T-helper 2 cell (primary cell): ENCODE results near the gene IWS1.
"Not testable (repeated sequence)": the region's sequence is repeated elsewhere in the genome, so short reads cannot be mapped to it uniquely, and the experiment has no call there.

ENCODE experiments used
- DNase-seq, 5 experiments: peaks; one replicate each; pipeline versions ENCODE4 v3.0.0 to v3.0.0-alpha.2; 2012 to 2022

The IWS1 gene

GRCh38 chr2:127560201-127560930 lies 34.1 kb upstream of the IWS1 start:
- DNase-seq, result no peak

DNA sequence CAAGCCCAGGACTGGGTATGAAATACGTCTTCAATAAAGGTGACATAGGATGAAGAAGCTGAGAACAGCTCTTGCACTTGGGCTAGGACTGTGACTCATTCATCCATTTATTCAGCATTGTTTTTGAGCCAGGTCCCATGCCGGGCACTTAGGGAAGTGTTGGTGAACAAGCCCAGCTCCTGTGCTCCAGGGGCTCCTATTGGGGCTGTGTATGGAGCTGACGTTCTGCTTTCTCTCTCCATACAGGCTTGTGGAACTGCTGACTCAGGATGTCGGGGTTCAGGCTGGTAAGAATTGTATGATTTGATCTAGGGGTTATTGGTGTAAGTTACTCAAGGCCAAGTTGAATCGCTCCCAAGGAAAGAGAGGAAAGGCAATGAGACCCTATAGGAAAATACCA lies 33.2 kb upstream of the IWS1 start:
- no peak for DNase-seq

GRCh38 chr2:127558911-127559310 lies 32.6 kb upstream of the IWS1 start:
- DNase-seq, result no peak

- no peak for DNase-seq
Observed at GRCh38 chr2:127552846-127553245, 26.6 kb upstream of the IWS1 start.

DNA sequence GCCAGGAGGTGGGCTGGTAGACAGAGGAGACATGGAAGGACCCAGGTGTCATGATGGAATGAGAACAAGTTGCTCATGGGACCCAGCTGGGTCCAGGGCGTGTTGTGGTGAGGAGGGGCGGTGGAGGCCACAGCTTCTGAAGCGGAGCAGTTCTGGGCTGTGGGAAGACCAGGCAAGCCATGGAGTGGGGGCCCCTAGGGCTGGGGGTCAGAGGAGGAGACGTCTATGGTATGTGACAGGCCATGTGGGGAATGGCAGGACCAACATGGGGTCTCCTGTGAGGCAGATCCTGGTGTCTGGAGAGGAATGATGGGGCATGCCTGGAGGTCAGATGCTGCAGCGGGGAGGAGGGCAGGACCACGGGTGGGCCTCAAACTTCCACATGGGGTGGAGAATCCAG lies 26.0 kb upstream of the IWS1 start:
- DNase-seq, result no peak

DNA sequence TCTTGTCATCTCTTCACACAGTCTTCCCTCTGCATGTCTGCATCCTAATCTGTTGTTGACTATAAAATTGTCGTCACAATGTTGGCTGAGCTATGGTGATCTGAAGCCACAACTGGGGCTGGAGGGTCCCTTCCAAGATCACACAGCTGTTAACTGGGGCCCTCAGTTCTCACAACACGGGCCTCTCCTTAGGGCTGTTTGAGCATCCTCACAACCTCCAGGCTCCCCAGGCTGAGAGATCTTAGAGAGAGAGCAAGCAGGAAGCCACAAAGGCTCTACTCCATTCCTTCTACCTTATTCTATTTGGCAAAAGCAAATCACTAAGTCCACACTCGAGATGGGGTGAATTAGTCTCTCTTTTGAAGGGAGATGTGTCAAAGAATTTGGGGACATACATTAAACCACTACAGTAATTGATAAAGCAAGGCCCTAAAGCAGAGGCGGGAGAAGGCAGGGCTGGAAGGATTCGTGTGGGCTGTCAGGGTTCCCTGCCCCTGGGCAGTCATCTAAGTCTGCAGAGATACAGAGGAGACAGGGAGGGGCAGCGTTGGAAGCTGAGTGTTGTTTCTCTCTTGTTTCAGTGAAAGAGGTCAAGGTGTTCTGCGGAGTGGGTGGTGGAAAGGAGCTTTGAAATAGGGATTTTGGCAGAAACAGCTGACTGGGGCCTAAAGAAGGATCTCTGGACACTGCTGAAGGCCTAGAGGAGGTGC lies 25.1 kb upstream of the IWS1 start:
- no peak for DNase-seq

GRCh38 chr2:127546797-127547196 lies 20.5 kb upstream of the IWS1 start:
- DNase-seq, result no peak

DNA sequence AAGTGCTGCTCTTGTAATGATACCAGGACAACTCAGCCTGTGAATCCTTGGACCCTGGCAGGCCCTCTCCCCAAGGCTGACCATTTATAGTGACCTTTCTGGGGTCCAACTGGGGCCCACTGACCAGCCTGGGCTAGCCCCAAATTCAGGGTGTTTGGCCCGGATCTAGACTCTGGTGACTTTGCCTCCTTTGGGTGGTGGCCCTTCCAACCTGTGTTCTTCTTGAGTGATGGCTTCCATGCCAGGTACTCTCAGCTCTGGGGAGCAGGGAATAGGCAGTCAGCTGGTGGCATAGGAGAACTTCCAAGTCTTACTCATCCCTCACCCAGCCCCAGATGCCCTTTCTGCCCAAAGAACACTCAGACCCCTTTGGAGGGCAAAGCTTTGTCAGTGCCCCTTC lies 19.5 kb upstream of the IWS1 start:
- DNase-seq, result no peak

GRCh38 chr2:127545189-127545588 lies 18.9 kb upstream of the IWS1 start:
- no peak for DNase-seq

DNA sequence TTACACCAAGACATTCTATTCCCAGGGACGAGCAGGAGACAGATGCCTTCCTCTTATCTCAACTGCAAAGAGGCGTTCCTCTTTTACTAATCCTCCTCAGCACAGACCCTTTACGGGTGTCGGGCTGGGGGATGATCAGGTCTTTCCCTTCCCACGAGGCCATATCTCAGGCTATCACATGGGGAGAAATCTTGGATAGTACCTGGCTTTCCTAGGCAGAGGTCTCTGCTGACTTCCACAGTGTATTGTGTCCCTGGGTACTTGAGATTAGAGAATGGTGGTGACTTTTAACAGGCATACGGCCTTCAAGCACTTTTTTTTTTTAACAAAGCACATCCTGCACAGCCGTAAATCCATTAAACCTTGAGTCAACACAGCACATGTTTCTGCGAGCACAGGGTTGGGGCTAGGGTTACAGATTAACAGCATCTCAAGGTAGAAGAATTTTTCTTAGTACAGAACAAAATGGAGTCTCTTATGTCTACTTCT lies 16.8 kb upstream of the IWS1 start:
- not testable (repeated sequence) for DNase-seq

GRCh38 chr2:127542231-127542630 lies 15.9 kb upstream of the IWS1 start:
- DNase-seq, result no peak

GRCh38 chr2:127541809-127542208 lies 15.5 kb upstream of the IWS1 start:
- no peak for DNase-seq

DNA sequence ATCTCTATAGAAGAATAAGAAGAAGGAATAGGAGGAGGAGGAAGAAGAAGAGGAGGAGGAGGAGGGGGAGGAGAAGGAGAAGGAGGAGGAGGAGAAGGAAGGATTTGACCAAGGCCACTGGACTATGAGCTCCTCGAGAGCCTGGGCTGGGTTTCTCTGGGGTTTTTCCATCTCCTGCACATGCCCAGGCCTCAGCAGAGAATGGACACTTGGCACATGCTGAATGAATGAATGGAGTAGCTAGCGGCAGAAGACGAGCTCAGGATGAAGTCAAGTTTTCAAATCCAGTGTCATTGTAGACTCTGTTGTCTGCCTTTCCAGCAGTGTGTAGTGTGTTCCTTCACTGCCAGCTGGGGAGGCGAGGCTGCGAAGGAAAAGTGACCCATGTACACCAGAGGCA lies 11.4 kb upstream of the IWS1 start:
- no peak for DNase-seq

- DNase-seq, result no peak
Observed at GRCh38 chr2:127536707-127537541, 10.6 kb upstream of the IWS1 start.

GRCh38 chr2:127535918-127536317 lies 9.6 kb upstream of the IWS1 start:
- no peak for DNase-seq

- DNase-seq, result no peak
Observed at GRCh38 chr2:127535422-127535901, 9.2 kb upstream of the IWS1 start, which contains the start of gene MYO7B. Gene MYO7B, plus strand, starts transcription at chr2:127535683. Its CDS starts 24,040 bp downstream, at chr2:127559723.

- DNase-seq, result no peak
Observed at GRCh38 chr2:127532296-127532695, 6.0 kb upstream of the IWS1 start.

DNA sequence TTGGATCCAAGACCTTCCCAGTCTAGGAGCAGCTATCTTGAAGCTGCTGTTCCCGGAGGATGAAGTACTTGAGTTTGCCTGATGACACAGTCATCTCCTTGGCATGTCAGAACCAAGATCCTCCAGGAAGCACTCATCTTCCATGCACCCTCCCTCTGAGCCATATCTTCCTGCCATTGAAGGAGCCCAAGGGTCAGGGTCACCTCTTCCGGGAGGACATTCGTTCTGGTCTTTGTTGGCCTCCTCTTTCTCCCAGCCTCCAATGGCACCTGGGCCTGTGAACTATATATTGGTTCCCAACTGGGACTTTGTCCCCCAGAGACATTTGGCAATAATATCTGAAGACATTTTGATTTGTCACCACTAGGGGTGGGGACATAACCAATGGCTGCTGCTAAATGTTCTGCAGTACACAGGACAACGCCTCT lies 4.9 kb upstream of the IWS1 start:
- no peak for DNase-seq

DNA sequence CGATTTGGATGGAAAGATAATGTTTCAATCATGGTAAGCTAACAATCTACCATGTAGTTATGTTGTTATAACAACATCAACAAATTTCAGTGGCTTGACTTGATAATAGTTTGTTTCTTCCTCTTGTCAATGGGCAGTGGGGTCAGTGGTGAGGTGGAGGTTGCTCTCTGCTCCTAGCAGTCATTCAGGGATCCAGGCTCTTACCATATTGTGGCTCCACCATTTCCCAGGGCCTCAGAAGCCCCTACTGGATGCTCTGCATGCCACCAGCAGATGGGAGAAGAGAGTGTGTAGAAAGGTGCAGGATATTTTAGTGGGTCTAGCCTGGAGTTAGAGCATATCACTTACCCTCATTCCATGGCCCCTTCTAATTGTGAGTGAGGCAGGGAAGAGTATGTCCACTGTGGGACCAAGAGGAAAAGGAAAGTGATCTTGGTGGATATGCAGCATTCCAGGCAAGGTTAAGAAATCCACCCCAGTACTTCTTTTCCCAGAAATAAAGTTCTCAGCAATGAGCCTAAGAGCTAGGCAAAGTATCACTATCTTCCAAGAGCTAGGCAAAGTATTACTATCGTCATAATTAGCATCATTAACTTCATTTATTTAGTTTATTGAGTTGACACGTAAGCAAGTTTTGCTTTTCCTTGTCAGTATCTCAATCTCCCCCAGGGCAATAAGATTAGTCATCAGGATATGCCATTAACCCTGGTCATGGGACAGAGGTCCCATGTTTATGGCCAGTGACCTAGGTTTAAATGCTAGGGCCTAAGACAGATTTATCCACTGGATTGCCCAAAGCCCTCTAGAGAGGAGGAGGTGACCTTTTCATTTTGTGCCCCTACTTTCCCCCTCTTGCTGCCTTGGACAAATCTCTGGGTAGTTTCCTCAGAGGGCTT lies 4.2 kb upstream of the IWS1 start:
- DNase-seq, result no peak

DNA sequence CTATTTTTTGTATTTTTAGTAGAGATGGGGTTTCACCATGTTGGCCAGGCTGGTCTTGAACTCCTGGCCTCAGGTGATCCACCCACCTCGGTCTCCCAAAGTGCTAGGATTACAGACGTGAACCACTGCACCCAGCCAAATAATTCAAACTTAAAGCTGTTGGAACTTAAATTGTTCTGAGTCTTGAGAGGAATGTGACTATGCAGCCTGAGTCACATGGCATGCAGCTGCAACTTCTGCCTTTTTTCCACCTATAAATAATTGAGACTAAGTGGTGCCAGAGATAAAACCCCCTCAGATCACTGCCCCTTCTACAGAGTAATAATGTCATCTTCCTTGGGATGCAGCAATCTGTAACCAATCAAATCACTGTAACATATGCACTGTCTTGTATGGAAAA lies 3.1 kb upstream of the IWS1 start:
- not testable (repeated sequence) for DNase-seq

DNA sequence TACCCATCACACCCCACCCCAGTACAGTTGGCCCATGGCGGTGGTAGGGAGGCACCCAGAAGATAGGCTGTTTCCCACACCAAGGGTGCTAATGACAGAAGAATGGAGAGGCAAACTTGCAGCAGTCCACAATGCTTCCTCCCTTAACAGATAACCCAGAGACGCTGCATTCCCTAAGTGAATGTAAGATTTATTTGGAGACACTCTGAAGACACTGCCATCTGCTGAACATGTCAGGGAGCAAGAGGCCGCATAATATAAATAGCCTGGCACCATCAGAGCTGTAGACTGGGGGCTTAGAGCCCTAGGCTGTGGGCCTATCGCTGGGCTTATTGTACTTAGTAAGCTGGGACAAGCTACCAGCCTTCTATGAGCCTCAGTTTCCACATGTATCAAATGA lies 2.2 kb upstream of the IWS1 start:
- DNase-seq, result no peak
